ENCODE results near the gene HOXD1.

The HOXD1 gene

DNA sequence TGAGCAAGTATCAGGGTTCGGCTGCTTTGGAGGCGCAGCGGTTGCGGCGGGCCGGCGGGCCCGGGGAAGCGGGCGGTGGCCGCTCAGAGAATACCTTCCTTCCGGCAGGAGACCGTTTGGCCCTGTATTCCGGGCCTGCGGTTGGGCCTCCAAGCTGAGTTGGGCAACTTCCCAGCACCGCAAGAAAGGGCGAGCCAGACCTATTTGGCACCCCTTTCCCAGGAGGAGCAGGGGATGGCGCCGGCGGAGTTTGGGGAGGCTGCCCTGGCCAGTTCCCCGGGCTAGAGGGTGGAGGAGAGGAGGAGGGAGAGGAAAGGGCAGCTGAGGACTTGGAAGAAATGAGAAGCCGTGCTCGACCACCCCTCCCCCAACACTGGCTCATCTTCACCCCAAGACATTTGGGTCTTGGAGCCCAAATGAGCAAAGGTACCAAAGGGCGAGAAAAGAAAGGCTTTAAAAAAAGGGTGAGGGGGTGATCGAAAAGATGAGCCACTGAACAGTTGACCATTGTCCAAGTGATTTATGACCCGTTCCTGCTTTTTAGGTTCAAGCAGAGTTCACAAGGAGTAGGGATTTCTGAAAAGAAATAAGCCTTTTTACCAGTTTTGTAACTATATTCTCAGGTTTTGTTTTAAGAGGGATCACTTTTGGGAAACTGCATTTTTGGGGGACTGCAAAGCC lies 23.0 kb upstream of the HOXD1 start:
- no peak for DNase-seq (ENCODE audit: low read depth)

DNA sequence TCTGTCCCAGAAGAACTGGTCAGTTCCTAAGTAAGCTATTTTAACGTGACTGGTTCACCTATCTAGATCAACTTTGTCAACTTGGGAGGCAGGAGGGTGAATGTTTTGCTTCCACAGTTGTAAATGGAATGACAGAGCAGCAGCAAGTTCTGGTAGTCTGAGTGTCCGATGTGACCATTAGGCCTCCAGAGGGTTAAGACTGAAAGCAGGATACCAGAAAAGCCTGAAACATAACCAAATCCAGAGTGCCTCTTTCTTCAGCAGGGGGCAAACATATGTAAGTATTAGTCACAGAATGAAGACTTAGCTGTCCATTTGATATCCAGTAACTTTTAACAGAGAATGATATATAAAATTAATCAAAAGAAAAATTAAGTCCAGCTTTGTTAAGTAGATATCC lies 22.2 kb upstream of the HOXD1 start:
- no peak for DNase-seq (ENCODE audit: low read depth)

DNA sequence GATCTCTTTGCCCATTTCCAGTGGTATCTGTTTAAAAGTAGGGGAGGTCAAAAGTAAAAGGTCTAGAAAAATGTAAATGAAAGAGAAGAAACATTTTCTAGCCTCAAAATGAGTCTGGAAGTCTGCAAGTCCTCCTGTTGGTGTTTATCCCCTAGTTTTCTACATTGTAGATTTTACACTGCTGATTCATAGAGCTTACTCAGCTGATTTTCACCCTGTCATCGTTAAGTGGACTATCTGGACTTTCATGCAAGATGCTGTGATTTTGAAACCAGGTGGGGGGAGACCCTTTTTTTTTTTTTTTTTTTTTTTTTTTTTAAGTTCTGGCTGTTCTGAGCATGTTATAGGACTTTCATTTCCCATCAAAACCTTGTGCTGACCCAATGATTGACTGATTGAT lies 21.1 kb upstream of the HOXD1 start:
- no peak for DNase-seq (ENCODE audit: low read depth)

DNA sequence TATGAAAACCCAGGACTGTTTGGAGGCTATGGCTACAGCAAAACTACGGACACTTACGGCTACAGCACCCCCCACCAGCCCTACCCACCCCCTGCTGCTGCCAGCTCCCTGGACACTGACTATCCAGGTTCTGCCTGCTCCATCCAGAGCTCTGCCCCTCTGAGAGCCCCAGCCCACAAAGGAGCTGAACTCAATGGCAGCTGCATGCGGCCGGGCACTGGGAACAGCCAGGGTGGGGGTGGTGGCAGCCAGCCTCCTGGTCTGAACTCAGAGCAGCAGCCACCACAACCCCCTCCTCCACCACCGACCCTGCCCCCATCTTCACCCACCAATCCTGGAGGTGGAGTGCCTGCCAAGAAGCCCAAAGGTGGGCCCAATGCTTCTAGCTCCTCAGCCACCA lies 19.3 kb upstream of the HOXD1 start:
- no peak for DNase-seq (ENCODE audit: low read depth)

DNA sequence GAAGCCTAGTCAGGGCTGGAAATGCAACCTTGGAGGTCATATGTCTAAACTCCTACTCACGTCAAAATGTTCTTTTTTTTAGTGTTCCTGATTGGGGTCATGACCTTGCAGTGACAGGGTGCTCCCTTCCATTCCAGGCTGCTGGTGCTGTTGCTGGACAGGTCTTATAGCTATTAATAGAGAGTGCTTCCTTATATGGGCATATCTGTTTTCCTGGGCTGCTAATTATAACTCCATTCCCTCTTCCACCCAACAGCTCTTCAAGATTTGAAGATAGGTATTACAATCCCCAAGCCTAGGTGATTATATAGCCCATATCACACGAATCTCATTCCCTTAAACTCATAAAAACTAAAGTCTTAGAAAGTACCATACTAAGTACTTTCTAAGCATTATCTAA lies 18.8 kb upstream of the HOXD1 start:
- DNase-seq (ENCODE audit: low read depth): no peak

DNA sequence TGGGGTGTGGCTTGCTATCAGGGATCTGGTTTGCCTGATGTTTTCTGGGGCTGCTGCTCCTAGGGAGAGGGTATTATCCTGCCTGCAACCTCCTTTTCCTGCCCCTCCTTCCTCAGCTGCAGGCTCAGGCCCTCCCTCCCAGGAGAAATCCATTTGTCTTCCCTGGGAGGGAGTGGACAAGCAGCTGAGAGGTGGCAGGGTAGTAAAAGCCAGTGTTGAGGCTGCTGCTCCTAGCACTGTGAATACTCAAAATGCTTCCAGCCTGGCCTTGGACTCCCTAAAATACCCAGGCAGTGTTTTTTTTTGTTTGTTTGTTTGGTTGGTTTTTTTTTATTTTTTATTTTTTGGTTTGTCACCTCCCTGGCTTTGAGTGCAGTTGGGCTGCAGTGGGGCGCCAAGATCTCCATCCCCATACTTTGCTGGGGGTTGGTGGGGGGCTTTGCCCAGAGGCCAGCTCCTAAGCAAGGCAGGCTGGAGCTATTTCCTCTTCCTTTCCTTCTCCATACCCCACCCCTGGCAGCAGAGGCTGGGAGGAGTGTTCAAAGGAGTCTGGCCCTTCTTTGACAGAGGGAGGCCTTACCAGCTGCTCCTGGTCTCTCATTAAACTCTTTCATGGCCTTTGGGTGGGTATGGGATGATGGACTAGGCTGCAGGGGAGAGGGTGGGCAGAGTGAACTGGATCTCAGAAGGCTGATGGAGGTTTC lies 17.7 kb upstream of the HOXD1 start:
- DNase-seq (ENCODE audit: low read depth): no peak

DNA sequence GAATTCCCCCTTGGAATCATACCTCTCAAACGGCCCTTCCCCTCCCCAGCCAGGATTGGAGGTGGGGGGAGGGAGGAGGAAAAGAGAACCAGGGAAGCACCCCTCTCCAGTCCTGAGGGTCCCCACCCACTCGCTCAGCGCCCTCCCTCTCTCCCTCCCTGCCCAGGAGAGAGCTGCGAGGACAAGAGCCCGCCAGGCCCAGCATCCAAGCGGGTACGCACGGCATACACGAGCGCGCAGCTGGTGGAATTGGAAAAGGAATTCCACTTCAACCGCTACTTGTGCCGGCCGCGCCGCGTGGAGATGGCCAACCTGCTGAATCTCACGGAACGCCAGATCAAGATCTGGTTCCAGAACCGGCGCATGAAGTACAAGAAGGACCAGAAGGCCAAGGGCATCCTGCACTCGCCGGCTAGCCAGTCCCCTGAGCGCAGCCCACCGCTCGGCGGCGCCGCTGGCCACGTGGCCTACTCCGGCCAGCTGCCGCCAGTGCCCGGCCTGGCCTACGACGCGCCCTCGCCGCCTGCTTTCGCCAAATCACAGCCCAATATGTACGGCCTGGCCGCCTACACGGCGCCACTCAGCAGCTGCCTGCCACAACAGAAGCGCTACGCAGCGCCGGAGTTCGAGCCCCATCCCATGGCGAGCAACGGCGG lies 17.0 kb upstream of the HOXD1 start:
- no peak for DNase-seq (ENCODE audit: low read depth)

DNA sequence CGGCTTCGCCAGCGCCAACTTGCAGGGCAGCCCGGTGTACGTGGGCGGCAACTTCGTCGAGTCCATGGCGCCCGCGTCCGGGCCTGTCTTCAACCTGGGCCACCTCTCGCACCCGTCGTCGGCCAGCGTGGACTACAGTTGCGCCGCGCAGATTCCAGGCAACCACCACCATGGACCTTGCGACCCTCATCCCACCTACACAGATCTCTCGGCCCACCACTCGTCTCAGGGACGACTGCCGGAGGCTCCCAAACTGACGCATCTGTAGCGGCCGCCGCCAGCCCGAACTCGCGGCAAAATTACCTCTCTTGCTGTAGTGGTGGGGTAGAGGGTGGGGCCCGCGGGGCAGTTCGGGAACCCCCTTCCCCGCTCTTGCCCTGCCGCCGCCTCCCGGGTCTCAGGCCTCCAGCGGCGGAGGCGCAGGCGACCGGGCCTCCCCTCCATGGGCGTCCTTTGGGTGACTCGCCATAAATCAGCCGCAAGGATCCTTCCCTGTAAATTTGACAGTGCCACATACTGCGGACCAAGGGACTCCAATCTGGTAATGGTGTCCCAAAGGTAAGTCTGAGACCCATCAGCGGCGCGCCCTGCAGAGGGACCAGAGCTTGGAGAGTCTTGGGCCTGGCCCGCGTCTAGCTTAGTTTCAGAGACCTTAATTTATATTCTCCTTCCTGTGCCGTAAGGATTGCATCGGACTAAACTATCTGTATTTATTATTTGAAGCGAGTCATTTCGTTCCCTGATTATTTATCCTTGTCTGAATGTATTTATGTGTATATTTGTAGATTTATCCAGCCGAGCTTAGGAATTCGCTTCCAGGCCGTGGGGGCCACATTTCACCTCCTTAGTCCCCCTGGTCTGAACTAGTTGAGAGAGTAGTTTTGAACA lies 16.2 kb upstream of the HOXD1 start:
- DNase-seq (ENCODE audit: low read depth): no peak

DNA sequence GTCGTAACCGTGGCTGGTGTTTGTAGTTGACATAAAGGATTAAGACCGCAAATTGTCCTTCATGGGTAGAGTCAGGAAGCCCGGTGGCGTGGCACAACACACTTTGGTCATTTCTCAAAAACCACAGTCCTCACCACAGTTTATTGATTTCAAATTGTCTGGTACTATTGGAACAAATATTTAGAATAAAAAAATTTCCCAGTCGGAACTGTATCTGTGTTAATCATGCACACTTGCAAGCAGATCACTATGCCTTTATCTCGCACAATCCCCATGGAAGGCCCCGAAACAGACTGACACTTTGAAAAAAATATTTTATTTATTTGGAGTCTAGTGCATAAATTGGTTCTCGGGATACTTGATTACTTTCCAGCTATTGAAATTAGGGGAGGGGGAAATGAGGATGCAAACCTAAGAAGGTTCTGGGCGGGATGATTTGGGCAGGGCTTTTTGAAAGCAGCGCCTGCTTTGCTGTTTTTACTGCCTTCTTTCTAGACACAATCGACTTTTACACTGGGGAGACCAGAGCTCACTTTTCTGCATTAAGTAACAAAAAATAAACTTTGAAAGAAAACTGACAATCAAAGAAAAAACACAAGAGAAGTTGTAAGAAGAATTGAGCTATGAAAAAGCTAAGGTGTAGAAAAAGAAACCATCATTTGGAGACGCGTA lies 15.4 kb upstream of the HOXD1 start:
- DNase-seq (ENCODE audit: low read depth): no peak

DNA sequence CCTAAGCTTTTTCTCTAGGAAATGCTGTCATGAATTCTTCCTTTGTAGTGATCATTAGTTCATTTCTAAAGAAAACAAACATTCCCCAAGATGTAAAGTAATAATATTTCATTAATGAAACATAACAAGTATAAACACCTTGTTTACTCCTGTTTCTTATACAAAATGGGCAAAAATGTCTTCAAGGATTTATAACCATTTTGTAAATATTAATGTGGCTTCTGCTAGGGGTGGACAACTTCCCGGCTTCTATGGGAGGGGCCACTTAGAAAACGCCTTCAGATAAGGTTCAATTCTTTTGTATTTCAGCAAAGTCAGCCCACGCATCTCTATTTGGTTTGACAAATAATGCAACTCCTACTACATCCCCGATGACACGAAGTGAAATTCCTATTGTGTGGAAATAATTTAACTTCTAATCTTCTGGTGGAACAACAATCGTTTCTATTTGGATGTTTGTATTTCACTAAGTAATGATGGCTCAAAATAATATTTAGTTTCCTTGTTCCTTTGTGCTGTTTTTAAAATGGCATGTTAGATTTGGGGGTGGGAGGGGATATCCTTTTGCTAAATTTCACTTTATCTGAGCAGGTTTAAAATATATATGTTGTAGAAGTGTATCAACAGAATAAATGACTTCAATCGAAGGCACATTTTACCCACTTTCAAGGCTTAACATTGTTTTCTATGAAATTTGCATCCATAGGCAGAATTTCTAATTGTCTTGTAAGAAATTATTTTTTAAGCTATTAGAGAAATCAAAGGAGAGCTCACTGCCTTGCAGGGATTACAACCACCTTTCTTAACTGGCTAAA lies 14.7 kb upstream of the HOXD1 start:
- no peak for DNase-seq (ENCODE audit: low read depth)

DNA sequence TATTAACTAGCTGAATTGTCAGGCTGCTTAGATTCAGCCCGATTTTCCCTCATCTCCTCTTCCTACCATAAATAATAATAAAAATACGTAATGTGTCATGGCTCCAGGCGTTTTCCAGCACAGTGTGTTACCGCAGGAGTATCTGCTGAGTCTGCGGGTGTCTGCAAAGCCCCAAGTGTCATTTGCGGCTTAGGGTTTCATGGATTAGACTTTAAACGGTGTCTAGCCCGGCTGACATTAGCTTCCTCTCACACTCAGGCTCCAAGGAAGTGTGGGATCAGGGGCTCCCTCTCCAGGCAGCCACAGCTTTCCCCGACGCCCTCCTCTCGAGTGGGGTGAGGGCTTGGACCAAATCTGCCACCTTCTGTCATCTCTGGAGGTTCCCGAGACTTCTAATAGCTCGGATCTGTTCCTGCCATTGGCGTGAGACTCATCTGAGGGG lies 14.1 kb upstream of the HOXD1 start:
- no peak for DNase-seq (ENCODE audit: low read depth)

DNA sequence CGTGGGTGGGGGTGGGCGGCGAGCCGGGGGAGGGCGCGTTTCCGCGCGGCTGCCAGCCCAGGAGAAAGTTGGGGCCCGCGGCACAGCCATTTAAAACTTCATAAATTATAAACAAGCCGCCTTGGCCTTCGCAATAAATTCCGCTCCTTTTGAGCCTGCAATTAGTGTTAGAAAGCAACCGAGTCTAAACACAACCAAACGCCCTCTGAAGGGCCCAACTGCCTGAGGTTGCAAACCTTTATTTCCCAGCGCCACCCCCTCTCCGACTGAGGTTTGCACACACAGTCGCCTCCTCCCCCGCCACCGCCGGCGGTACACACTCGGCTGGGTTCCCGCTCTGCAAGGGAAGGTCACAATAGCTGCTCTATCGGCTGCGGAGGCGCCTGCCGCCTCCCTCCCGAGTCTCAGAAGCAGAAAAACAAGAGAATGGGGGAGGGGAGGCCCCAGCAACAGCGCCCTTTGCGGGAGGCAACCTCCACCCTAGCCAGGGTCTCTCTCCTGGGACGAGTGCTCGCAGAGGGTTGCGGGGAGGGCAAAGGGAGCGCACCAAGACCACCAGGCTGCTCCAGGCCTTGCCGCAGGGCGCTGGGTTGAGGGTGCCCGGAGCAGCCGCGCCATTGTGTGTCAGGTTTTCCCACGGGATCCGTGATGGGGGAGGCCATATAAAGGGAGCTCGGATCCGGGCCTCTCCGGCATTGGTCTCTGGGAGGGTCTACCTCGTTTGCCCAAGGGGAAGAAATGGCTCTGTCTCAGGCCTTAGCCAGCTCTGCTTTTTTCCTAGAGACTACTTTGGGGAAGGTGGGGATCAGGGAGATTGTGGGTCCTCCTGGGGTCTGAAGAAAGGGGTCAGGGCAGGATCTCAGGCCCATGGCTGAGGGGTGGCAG lies 13.4 kb upstream of the HOXD1 start:
- DNase-seq (ENCODE audit: low read depth): no peak

DNA sequence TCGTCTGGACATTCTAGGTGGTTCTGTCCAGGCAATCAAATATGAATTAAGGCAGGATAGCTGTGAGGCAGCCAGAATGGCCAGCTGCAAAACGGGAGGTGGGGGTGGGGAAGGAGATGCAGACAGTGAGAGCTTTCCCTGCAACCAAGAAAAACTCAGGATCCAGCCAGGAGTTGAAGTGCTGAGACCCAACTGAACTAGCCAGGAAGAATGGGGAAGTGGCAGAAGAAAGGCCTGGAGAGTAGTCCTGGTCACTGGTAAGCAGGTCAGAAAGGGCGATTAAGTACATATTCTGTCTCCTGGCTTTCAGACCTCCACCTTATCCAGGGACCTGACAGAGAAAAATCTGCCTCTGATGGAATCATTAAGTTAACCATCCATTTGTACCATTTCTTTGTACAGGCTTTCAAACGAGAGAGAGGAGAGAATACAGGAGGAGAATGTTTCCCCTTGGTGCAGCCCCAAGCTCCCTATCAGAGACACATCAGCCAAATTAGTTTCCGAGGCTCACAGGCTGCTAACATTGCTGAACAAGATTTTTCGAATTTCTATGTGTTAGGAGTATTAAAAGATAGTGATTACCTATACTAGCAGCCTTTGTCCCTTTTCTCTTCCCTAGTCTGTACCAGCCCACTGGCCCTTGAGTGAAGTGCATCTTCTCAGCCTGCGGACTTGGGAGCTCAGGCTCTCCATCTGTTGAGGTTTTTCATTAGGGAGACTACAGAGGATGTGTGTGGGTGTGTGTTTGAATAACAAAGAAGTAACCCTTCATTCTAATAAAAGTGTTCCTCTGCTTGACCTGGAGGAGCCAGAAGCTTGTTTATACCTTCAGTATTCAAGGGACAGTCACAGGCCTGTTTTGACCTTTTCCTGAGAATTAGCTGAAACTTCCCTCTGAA lies 12.5 kb upstream of the HOXD1 start:
- no peak for DNase-seq (ENCODE audit: low read depth)

DNA sequence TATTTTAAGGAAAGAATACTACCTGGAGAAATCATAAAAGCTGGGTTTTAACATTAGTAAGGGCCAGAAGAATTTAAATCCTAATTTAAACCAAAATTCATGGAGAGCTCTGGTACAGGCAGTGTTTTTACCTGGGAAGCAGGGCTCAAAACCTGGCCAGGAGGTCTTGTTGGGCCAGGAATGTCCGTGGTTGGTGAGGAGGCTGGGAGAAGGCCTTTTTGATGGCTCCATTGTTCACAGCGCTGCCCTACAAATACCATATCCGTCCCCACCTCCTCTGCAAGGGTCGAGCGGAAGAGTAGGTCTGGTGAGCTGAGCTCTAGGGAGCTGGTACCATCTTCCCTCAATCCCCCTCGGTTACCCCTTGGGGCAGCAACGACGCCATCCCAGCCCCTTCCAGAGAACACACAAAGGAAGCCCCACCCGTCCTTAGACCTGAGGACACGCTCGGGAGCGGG lies 10.9 kb upstream of the HOXD1 start:
- no peak for DNase-seq (ENCODE audit: low read depth)

DNA sequence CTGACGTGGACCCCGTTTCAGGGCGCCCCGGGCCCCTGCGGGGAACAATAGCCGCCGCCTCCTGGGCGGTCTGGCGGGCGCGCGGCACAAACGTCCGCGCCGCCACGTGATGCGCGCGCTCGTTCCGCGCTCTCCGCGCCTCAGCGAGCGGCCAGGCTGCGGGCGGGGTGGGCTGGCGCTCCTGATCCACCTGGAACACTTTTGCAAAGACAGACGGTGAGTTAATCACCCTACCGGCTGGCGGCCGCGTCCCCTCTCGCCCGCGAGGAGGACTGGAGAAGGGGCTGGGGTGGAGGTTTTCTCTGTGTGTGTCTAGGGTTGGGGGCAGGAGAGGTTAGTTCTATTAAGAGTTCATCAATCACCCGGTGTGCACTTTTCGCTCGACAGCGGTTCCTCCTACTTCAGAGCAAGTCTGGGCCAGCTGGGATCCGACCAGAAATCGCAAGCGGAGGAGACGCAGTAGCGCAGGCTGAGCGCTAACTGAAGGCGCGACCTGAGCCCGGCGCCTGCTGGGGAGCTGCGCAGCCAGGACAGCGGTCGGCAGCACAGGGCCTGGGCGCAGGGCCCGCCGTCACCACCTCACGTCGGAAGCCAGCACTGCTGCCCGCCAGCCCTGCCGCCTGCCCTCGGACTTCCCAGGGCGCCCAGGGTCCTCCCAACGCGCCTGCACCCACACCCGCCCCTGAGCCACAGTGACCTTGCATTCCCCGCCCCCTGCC lies 10.3 kb upstream of the HOXD1 start:
- no peak for DNase-seq (ENCODE audit: low read depth)

DNA sequence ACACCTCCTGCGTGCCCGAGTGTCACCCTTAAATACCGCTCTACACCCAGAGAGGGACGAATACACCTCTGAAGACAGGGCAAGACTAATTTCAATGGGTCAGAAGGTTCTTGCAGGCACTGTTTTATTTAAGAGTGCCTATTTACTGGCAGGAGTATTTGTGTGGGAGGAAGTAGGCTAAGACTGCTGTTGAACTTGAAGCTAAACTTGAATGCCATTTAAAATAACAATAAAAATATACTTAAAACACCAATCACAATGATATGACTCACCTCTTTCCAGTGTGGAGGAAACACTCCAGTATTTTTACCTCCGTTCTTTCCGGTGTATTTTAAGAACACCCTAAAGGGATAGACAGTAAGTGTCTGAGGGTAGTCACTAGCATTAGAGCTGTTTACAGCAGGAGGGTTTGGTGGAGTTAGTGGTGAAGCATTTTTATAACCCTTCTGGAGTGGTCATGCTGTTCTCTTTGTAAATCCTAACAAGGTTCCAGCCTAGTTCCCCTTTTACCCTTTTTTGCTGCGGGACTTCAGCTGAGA lies 9.6 kb upstream of the HOXD1 start:
- DNase-seq (ENCODE audit: low read depth): no peak

DNA sequence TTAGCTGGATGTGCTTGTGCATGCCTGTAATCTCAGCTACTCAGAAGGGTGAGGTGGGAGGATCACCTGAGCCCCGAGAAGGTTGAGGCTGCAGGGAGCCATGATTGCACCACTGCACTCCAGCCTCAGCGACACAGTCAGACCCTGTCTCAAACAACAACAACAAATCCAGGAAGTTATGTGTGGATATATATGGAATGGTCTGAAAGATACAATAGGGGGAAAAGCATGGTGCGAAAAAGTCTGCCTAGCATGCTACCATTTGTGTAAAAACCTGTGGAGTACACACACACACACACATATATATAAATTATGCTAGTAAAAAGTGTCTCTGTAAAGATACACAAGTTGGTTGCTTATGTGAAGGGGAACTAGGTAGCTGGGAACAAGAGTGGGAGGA lies 6.9 kb upstream of the HOXD1 start:
- DNase-seq (ENCODE audit: low read depth): no peak

DNA sequence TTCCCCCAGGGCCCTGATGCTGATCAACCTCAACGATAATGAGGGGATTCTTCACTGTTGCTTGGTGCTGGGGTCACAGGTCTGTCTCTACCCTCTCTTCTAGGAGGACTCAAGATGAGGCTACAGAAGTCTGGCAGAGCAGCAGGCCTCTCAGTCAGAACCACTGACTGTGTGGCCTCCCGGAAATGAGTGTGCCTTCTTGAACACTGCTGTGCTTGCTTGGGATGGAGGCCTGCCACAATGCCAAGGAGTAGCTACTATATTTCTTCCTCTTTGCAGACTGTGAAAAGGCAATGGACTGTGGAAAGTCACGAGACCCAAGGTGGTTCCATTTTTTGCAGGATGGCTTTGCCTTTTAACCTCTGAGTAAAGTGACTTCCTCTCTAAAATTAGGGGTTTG lies 5.8 kb upstream of the HOXD1 start:
- DNase-seq (ENCODE audit: low read depth): no peak
